ENCODE data around the gene KRT6C.

KRT6C gene

GRCh38 chr12:52434760-52435530, 38.7 kb downstream of the KRT6C start:
- DNase-seq (ENCODE audit: low read depth): no peak

- DNase-seq (ENCODE audit: low read depth): no peak
These were observed 39.4 kb downstream of the KRT6C start, which contains the start of gene KRT75 for GRCh38 chr12:52434081-52434733. KRT75 (minus strand) TSS chr12:52434371; CDS start chr12:52434304, 67 bp downstream.

GRCh38 chr12:52433501-52434080, 40.0 kb downstream of the KRT6C start:
- DNase-seq (ENCODE audit: low read depth): no peak

GRCh38 chr12:52432559-52433207, 40.9 kb downstream of the KRT6C start:
- no peak for DNase-seq (ENCODE audit: low read depth)

- no peak for DNase-seq (ENCODE audit: low read depth)
These were observed 45.5 kb downstream of the KRT6C start for GRCh38 chr12:52428121-52428520.

- no peak for DNase-seq (ENCODE audit: low read depth)
These were observed 46.5 kb downstream of the KRT6C start for GRCh38 chr12:52427083-52427482.

GRCh38 chr12:52426034-52426433, 47.6 kb downstream of the KRT6C start:
- DNase-seq (ENCODE audit: low read depth): no peak

GRCh38 chr12:52425466-52425865, 48.1 kb downstream of the KRT6C start:
- no peak for DNase-seq (ENCODE audit: low read depth)

GRCh38 chr12:52423661-52424500, 49.7 kb downstream of the KRT6C start:
- no peak for DNase-seq (ENCODE audit: low read depth)

GRCh38 chr12:52423035-52423434, 50.6 kb downstream of the KRT6C start:
- no peak for DNase-seq (ENCODE audit: low read depth)

GRCh38 chr12:52419656-52420055, 53.9 kb downstream of the KRT6C start:
- no peak for DNase-seq (ENCODE audit: low read depth)

GRCh38 chr12:52418576-52419110, 55.0 kb downstream of the KRT6C start:
- DNase-seq (ENCODE audit: low read depth): no peak
